Ovary (tissue), 9 donors: ENCODE measurements around the gene ZFP92. TPM values are rescaled to one million over a fixed set of nuclear protein-coding genes. Genes with fewer than 3 reads are reported as not detected.

Experiments
- DNase-seq, 5 donors: peaks; one replicate each; pipeline ENCODE4 v3.0.0-alpha.2; 2019 to 2020
- H3K27ac ChIP-seq, 2 donors: fragments of 200-600 bp; one replicate each; pipeline versions ENCODE4 v1.5.1 to v1.8.0; 2019 to 2022
- H3K27me3 ChIP-seq: fragments of 200-600 bp; one replicate; pipeline ENCODE4 v1.8.0; 2022
- H3K36me3 ChIP-seq: fragments of 200-600 bp; sonication (generic); one replicate; pipeline ENCODE4 v1.5.1; 2019
- H3K4me1 ChIP-seq: one replicate; pipeline ENCODE4 v1.8.1; 2013; ENCODE audit warnings: mild to moderate bottlenecking, moderate library complexity; ENCODE audit not compliant: insufficient read depth
- H3K4me3 ChIP-seq: fragments of 200-600 bp; sonication (generic); one replicate; pipeline ENCODE4 v1.5.1; 2017
- H3K9me3 ChIP-seq, 2 donors: fragments of 200-600 bp in 1 of 2; sonication (generic) in 1 of 2; one replicate each; pipeline versions ENCODE4 v1.5.1 to v1.8.1; 2013 to 2019; ENCODE audit warnings: mild to moderate bottlenecking in 1 of 2, moderate library complexity in 1 of 2
- CTCF ChIP-seq, 3 donors: fragments of 450-650 bp in 2 of 3; fragments of 200-600 bp in 1 of 3; IDR thresholded peaks; one replicate each; pipeline versions ENCODE4 v1.5.1 to v1.8.0; 2016 to 2022; ENCODE audit warnings: antibody characterized with exemption in 3 of 3, mild to moderate bottlenecking in 1 of 3
- EP300 ChIP-seq: sonication (generic); formaldehyde crosslinking; IDR thresholded peaks from one replicate; pipeline ENCODE4 v1.6.1; 2017; ENCODE audit warnings: antibody characterized with exemption
- POLR2A ChIP-seq: fragments of 450-650 bp; IDR thresholded peaks from one replicate; pipeline ENCODE4 v1.6.1; 2017; ENCODE audit warnings: antibody characterized with exemption, mild to moderate bottlenecking, moderate library complexity
- WGBS, 3 donors: extraction: QIAGEN DNeasy Blood & Tissue Kit in 1 of 3; methylation state at CpG; one replicate each; pipeline versions ENCODE4 v1.1.5 to v1.1.7; 2013 to 2017; 5-methylcytosine and 5-hydroxymethylcytosine counted together
- intact Hi-C, 4 donors: fragments of 100-400 bp; cut with DNase I; formaldehyde crosslinking; loops; one replicate each; pipeline versions ENCODE4 v1.11.0 to v1.15.1; 2022 to 2023
- polyA plus RNA-seq, 2 donors: library from polyadenylated mRNA; stranded (reverse); fragments of 200-250 nt in 1 of 2; fragments of 350-450 nt in 1 of 2; fragmentation: Illumina TruSeq in 1 of 2; extraction: RNeasy Lipid Tissue Mini Kit (QIAGEN cat#74804) in 1 of 2; gene quantifications; one replicate each; pipeline ENCODE4 v1.2.3, GENCODE V29; 2013 to 2014
- total RNA-seq, 7 donors: library from RNA; depleted of rRNA in 2 of 7; stranded (reverse); fragments of >200 nt in 2 of 7; fragmentation: NEBNext Ultra II Directional in 3 of 7; extraction: Animal tissue kit (Norgen Biotek cat#: 25700) in 3 of 7; gene quantifications; one replicate each; pipeline versions ENCODE4 v1.1.0 to v1.2.4, GENCODE V29; 2016 to 2023
- donor health status: DM: no; HTN: no; CAD: no; lungs with moderate emphysema.
- donor health status: DM: no; HTN: no; CAD: no.
- donor health status: Bipolar disorder and iron deficiency.
- donor health status: DM: yes; HTN: yes; CAD: no.
- donor health status: DM: no; HTN: no; CAD: no.
- donor health status: DM: yes; HTN: yes; CAD: no.

The ZFP92 gene
- total and polyA plus RNA-seq, 9 donors: 2.7 to 9.4 (median 3.9) TPM

GRCh38 chrX:153406903-153407302 is 4.4 kb upstream of the ZFP92 start:
- no peaks in the 10 kb centered on the region for H3K27me3 ChIP-seq
- WGBS, 3 donors: 75 to 81% (median 75%) methylated on average over 7 of the region's 7 CpGs
- no peaks in the 10 kb centered on the region for H3K36me3 ChIP-seq
- no peak overlapping the region for H3K27ac ChIP-seq
- H3K9me3 ChIP-seq: no peaks in the 10 kb centered on the region
- no peak overlapping the region for H3K4me3 ChIP-seq
- no peaks in the 10 kb centered on the region for H3K4me1 ChIP-seq
- TF ChIP-seq EP300: no peak
- TF ChIP-seq CTCF (IDR thresholded peaks at IDR 0.05): no peak
- TF ChIP-seq POLR2A: no peak
- peak in 1 of 5 donors; percentile 22 for DNase-seq
- intact Hi-C loops: no loop called here

- peak in 1 of 5 donors; percentile 27 for DNase-seq
- Histone ChIP-seq H3K36me3 (no peaks in the 10 kb centered on the region), H3K4me3 (no peak overlapping the region), H3K27ac (no peak overlapping the region), H3K4me1 (no peaks in the 10 kb centered on the region), H3K9me3 (no peaks in the 10 kb centered on the region), H3K27me3 (no peaks in the 10 kb centered on the region)
- WGBS, 3 donors: 50 to 73% (median 65%) methylated on average over 3 of the region's 3 CpGs
- intact Hi-C loops: no loop called here
- no peak for TF ChIP-seq CTCF (IDR thresholded peaks at IDR 0.05)
- TF ChIP-seq EP300: no peak
- TF ChIP-seq POLR2A: no peak
These were observed 3.5 kb upstream of the ZFP92 start for GRCh38 chrX:153407736-153408135.

GRCh38 chrX:153408221-153408721 is 3.0 kb upstream of the ZFP92 start:
- H3K9me3 ChIP-seq: no peaks in the 10 kb centered on the region
- no peaks in the 10 kb centered on the region for H3K27me3 ChIP-seq
- DNase-seq: peak in 1 of 5 donors; percentile 35
- intact Hi-C loops: no loop called here
- TF ChIP-seq POLR2A (no peak), CTCF (IDR thresholded peaks at IDR 0.05) (no peak)
- WGBS, 3 donors: 77 to 86% (median 79%) methylated on average over 10 of the region's 10 CpGs
- H3K27ac ChIP-seq: no peak overlapping the region
- H3K4me3 ChIP-seq: no peak overlapping the region
- no peaks in the 10 kb centered on the region for H3K36me3 ChIP-seq
- H3K4me1 ChIP-seq: no peaks in the 10 kb centered on the region

- H3K27me3 ChIP-seq: no peaks in the 10 kb centered on the region
These were observed 2.4 kb upstream of the ZFP92 start for GRCh38 chrX:153408871-153409351.

GRCh38 chrX:153409414-153410101 is 1.7 kb upstream of the ZFP92 start:
- peak in 1 of 5 donors; percentile 45 for DNase-seq
- H3K9me3 ChIP-seq: no peaks in the 10 kb centered on the region
- no peaks in the 10 kb centered on the region for H3K4me1 ChIP-seq
- no peak overlapping the region for H3K27ac ChIP-seq
- no peaks in the 10 kb centered on the region for H3K27me3 ChIP-seq
- intact Hi-C loops: no loop called here
- TF ChIP-seq EP300: no peak
- TF ChIP-seq CTCF (IDR thresholded peaks at IDR 0.05): no peak
- no peak for TF ChIP-seq POLR2A
- H3K36me3 ChIP-seq: no peaks in the 10 kb centered on the region
- WGBS, 3 donors: 73 to 87% (median 77%) methylated on average over 26 to 30 of the region's 30 CpGs
- H3K4me3 ChIP-seq: no peak overlapping the region

More at GRCh38 chrX:153408871-153409351, 2.4 kb upstream of the ZFP92 start:
- Histone ChIP-seq H3K27ac (no peak overlapping the region), H3K4me1 (no peaks in the 10 kb centered on the region), H3K36me3 (no peaks in the 10 kb centered on the region), H3K4me3 (no peak overlapping the region), H3K9me3 (no peaks in the 10 kb centered on the region)
- no peak for TF ChIP-seq EP300
- 84 to 93% (median 89%) methylated on average over 12 of the region's 12 CpGs for WGBS, 3 donors
- intact Hi-C loops: no loop called here
- DNase-seq: peak in 1 of 5 donors; percentile 29
